ENCODE data around the gene OR52E2.

DNA sequence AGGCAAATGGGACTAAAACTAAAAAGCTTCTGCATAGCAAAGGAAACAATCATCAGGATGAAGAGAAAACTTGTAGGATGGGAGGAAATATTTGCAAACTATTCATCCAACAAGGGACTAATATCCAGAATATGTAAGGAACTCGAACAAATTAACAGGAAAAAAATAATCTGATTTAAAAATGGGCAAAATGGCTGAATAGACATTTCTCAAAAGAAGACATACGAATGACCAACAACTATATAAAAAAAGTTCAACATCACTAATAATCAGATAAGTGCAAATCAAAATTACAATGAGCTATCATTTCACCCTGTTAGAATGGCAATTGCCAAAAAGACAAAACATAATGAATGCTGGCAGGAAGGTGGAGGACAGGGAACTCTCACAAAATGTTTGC, 22.0 kb upstream of the OR52E2 start:
- TF ChIP-seq FOXP2 (optimal IDR thresholded peaks at IDR 0.05; ENCODE audit: borderline replicate concordance, extremely low read depth, extremely low read length, insufficient read depth) (no peak), SIN3A (IDR thresholded peaks at IDR 0.05; ENCODE audit: borderline replicate concordance, insufficient read depth, low read length) (no peak)

All from PFSK-1 (cell line).